B cell (primary cell): Measurements from ENCODE around the gene CHTF8. TPM values are rescaled to one million over a fixed set of nuclear protein-coding genes. Genes with fewer than 3 reads are reported as not detected.

ENCODE experiments used
- ATAC-seq: fragments of 200-7000 bp; cut with Tn5 transposase; one replicate; pipeline ENCODE4 v1.10.0; 2021; ENCODE audit warnings: low read depth, mild to moderate bottlenecking, moderate number of reproducible peaks, moderate library complexity
- CTCF ChIA-PET: fragments of 350-600 bp; sonication (Branson Sonifier 250); formaldehyde crosslinking; loops from one replicate; lab custom pipeline; 2021; ENCODE audit warnings: antibody characterized with exemption, inconsistent platforms; lab: Charles Lee
- POLR2A ChIA-PET: fragments of 350-600 bp; sonication (Branson Sonifier 250); formaldehyde crosslinking; loops from one replicate; lab custom pipeline; 2021; ENCODE audit warnings: antibody characterized with exemption; lab: Charles Lee
- DNase-seq: peaks from one replicate; pipeline ENCODE4 v3.0.0; 2013
- H2AFZ ChIP-seq: 2 replicates; pipeline ENCODE4 v1.6.1; 2012; ENCODE audit warnings: mild to moderate bottlenecking, low read depth, low read length; ENCODE audit not compliant: insufficient read depth, poor library complexity, severe bottlenecking
- H3K27ac ChIP-seq, 2 donors: 1 replicate in 1 of 2; 2 replicates in 1 of 2; pipeline ENCODE4 v1.5.1; 2012 to 2013; ENCODE audit warnings: low read length in 2 of 2, mild to moderate bottlenecking in 2 of 2, moderate library complexity in 1 of 2
- H3K27me3 ChIP-seq, 4 experiments: fragments of 200-600 bp in 1 of 4; sonication (generic) in 1 of 4; replicated peaks in 1 of 4; 1 replicate in 2 of 4; 2 replicates in 2 of 4; pipeline versions ENCODE4 v1.6.1 to v1.7.0; 2013 to 2016; ENCODE audit warnings: low read length in 3 of 4, mild to moderate bottlenecking in 2 of 4, mixed read lengths in 1 of 4, moderate library complexity in 1 of 4; ENCODE audit not compliant: insufficient read depth in 4 of 4, control insufficient read depth in 3 of 4; ENCODE audit errors: control extremely low read depth in 1 of 4
- H3K36me3 ChIP-seq, 2 experiments: replicated peaks in 1 of 2; 1 replicate in 1 of 2; 2 replicates in 1 of 2; pipeline versions ENCODE4 v1.6.1 to v1.7.1; 2013; ENCODE audit warnings: low read length in 1 of 2; ENCODE audit not compliant: insufficient read depth in 2 of 2, control insufficient read depth in 1 of 2; ENCODE audit errors: control extremely low read depth in 1 of 2, extremely low read depth in 1 of 2
- H3K4me1 ChIP-seq, 2 donors: fragments of 200-600 bp in 1 of 2; sonication (generic) in 1 of 2; 1 replicate in 1 of 2; 2 replicates in 1 of 2; pipeline versions ENCODE4 v1.5.1 to v1.6.1; 2013 to 2017; ENCODE audit warnings: low read length in 2 of 2; ENCODE audit not compliant: control insufficient read depth in 2 of 2, insufficient read depth in 2 of 2
- H3K4me2 ChIP-seq: replicated peaks from 2 replicates; pipeline ENCODE3; 2012; ENCODE audit warnings: mild to moderate bottlenecking, low read depth, low read length; ENCODE audit not compliant: poor library complexity, severe bottlenecking
- H3K4me3 ChIP-seq, 5 experiments: fragments of 200-600 bp in 1 of 5; sonication (generic) in 1 of 5; 1 replicate in 3 of 5; 2 replicates in 2 of 5; pipeline versions ENCODE4 v1.5.1 to v1.7.0; 2011 to 2016; ENCODE audit warnings: low read length in 4 of 5, mild to moderate bottlenecking in 4 of 5, low read depth in 2 of 5, control low read depth in 1 of 5, moderate library complexity in 1 of 5; ENCODE audit not compliant: insufficient read depth in 1 of 5; ENCODE audit errors: control extremely low read depth in 1 of 5, extremely low read depth in 1 of 5
- H3K79me2 ChIP-seq: fragments of 200-600 bp; sonication (generic); one replicate; pipeline ENCODE4 v1.6.0; 2016; ENCODE audit warnings: low read length; ENCODE audit not compliant: control insufficient read depth, insufficient read depth
- H3K9ac ChIP-seq: fragments of 200-600 bp; sonication (generic); 2 replicates; pipeline ENCODE4 v1.6.1; 2017; ENCODE audit warnings: mild to moderate bottlenecking, low read length, moderate library complexity
- H3K9me3 ChIP-seq, 3 donors: one replicate each; pipeline versions ENCODE4 v1.6.1 to v1.7.1; 2013; ENCODE audit warnings: low read length in 2 of 3; ENCODE audit not compliant: control insufficient read depth in 2 of 3, insufficient read depth in 1 of 3; ENCODE audit errors: control extremely low read depth in 1 of 3
- H4K20me1 ChIP-seq: 2 replicates; pipeline ENCODE4 v1.6.0; 2012; ENCODE audit warnings: mild to moderate bottlenecking, low read length; ENCODE audit not compliant: insufficient read depth, control insufficient read depth, poor library complexity, severe bottlenecking
- H3K27ac Mint-ChIP-seq: one replicate; pipeline ENCODE4 v1.8.0; 2021; ENCODE audit warnings: mixed read lengths
- H3K27me3 Mint-ChIP-seq: one replicate; pipeline ENCODE4 v1.8.0; 2021; ENCODE audit warnings: mixed read lengths
- H3K4me1 Mint-ChIP-seq: one replicate; pipeline ENCODE4 v1.8.0; 2021; ENCODE audit warnings: mixed read lengths
- H3K4me3 Mint-ChIP-seq: one replicate; pipeline ENCODE4 v1.8.0; 2021; ENCODE audit warnings: mixed read lengths
- H3K9me3 Mint-ChIP-seq: one replicate; pipeline ENCODE4 v1.8.0; 2022; ENCODE audit warnings: mixed read lengths; ENCODE audit not compliant: insufficient read depth
- CTCF ChIP-seq: fragments of 200-600 bp; IDR thresholded peaks from one replicate; pipeline ENCODE4 v1.8.0; 2022; ENCODE audit warnings: antibody characterized with exemption, mild to moderate bottlenecking
- EZH2 ChIP-seq: IDR thresholded peaks from 2 replicates; pipeline ENCODE4 v1.6.1; 2012; ENCODE audit warnings: borderline replicate concordance, low read depth, mild to moderate bottlenecking, moderate library complexity, low read length; ENCODE audit not compliant: insufficient read depth, poor library complexity, severe bottlenecking
- WGBS: methylation state at CpG from one replicate; pipeline ENCODE4 v1.1.5; 2013; ENCODE audit warnings: missing lambda C conversion rate; ENCODE audit not compliant: insufficient coverage; 5-methylcytosine and 5-hydroxymethylcytosine counted together
- intact Hi-C: fragments of 100-400 bp; cut with micrococcal nuclease; formaldehyde crosslinking; loops from one replicate; pipeline ENCODE4 v1.10.0; 2022
- polyA plus RNA-seq: library from polyadenylated mRNA; depleted of rRNA; stranded (reverse); fragments of >200 nt; gene quantifications from 2 replicates; pipeline ENCODE4 v1.2.3, GENCODE V29; 2012
- total RNA-seq, 2 donors: library from RNA; stranded (reverse); fragments of 120-200 nt in 1 of 2; gene quantifications; 1 replicate in 1 of 2; 2 replicates in 1 of 2; pipeline versions ENCODE4 v1.2.3 to v1.2.4, GENCODE V29; 2013 to 2022

CHTF8 gene
- total and polyA plus RNA-seq, 2 donors (not counting 1 experiment from before 2014, with no cell fraction given), result 65.0 to 112 TPM

- WGBS, result 100% methylated on average over 3 of the region's 4 CpGs
- Histone ChIP-seq H3K4me3 (no peak overlapping the region), H3K9me3 (no peaks in the 10 kb centered on the region), H3K27me3 (no peaks in the 10 kb centered on the region), H3K79me2 (no peaks in the 10 kb centered on the region), H4K20me1 (no peaks in the 10 kb centered on the region), H2AFZ (no peak overlapping the region), H3K4me2 (no peak overlapping the region), H3K9ac (no peak overlapping the region), H3K4me1 (peaks cover 4% of the 10 kb centered on the region in 2 donors), H3K27ac (no peak overlapping the region), H3K36me3 (peaks cover 0 to 2% of the 10 kb centered on the region in 2 experiments)
- Mint-ChIP-seq H3K4me3 (no peak overlapping the region), H3K9me3 (no peaks in the 10 kb centered on the region), H3K27ac (no peak overlapping the region), H3K4me1 (peaks cover 7% of the 10 kb centered on the region), H3K27me3 (no peaks in the 10 kb centered on the region)
- CTCF ChIA-PET, result interaction anchor here (0.9 to 1.3 kb wide), 2 partner anchors 13 to 26 kb away, joined by 3 read pairs; no protein-coding TSS in a partner anchor
- POLR2A ChIA-PET, result interaction anchor here (0.7 kb wide), 1 partner anchor 129 kb away, joined by 7 read pairs; no protein-coding TSS in a partner anchor
- ATAC-seq (no peak), DNase-seq (no peak)
- intact Hi-C loops, result no loop called here
- TF ChIP-seq CTCF, result no peak
- TF ChIP-seq EZH2, result no peak
Measured at GRCh38 chr16:69176033-69176800, 43.8 kb upstream of the CHTF8 start.

DNA sequence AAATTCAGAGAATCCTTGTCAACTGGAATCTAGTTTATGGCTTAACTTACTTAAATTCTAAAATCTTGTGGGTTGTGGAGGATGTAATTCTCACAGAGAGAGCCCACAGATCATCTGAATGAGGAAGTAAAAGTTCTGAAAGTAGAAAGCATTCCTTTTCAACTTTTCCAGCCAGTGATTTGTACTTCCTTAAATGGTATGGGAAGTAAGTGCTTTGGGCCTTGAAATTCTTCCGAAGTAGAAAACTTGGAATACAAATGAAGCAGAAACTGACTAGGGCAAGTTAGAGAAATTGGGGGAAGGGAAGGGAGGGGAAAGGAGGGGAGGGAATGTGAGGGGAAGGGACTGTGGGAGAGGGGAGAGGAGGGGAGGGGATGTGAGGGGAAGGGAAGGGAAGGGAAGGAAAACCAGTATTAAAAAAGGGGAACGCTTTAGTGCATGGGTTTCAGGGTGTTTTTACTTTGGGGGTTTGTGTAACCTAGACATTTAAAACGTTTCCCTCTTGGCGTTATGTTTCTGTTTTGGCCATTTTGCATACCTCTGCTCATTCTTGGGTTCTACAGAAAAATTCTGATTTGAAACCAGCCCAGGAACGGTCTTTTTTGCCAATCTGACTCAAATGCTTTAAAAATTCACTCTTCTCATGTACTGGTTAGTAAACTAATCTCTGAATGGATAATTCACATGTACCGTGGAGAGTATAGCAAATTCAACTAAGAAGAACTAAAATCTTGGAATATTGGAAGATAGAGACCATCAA is 39.1 kb upstream of the CHTF8 start:
- Histone ChIP-seq H3K27me3 (no peaks in the 10 kb centered on the region), H3K79me2 (no peaks in the 10 kb centered on the region), H3K9me3 (no peaks in the 10 kb centered on the region), H3K27ac (no peak overlapping the region), H3K4me1 (peaks cover 9% of the 10 kb centered on the region in 2 donors), H3K36me3 (peaks cover 2 to 15% of the 10 kb centered on the region in 2 experiments), H3K9ac (no peak overlapping the region), H4K20me1 (no peaks in the 10 kb centered on the region), H2AFZ (no peak overlapping the region), H3K4me2 (peak overlapping the region; percentile 22), H3K4me3 (no peak overlapping the region)
- DNase-seq, result peak; percentile 15
- H3K27me3 Mint-ChIP-seq, result no peaks in the 10 kb centered on the region
- ChIA-PET CTCF (no interaction called here), POLR2A (no interaction called here)
- H3K9me3 Mint-ChIP-seq, result no peaks in the 10 kb centered on the region
- no peak overlapping the region for H3K27ac Mint-ChIP-seq
- no peak for TF ChIP-seq EZH2
- no peak for TF ChIP-seq CTCF
- ATAC-seq, result no peak
- no peak overlapping the region for H3K4me3 Mint-ChIP-seq
- peaks cover 19% of the 10 kb centered on the region for H3K4me1 Mint-ChIP-seq
- WGBS, result 46% methylated on average over 3 of the region's 6 CpGs
- intact Hi-C loops, result no loop called here
